ENCODE data around the gene DLEC1. TPM values are rescaled to one million over a fixed set of nuclear protein-coding genes. Genes with fewer than 3 reads are reported as not detected.

DLEC1 gene
- total and polyA plus RNA-seq, 5 donors: 0.23 to 1.0 (median 0.48) TPM

- Histone ChIP-seq H3K27ac (ENCODE audit: low read length) (no peak overlapping the region), H3K4me3 (ENCODE audit: low read length) (no peak overlapping the region), H3K9me3 (ENCODE audit: control insufficient read depth, low read length) (no peaks in the 10 kb centered on the region), H3K27me3 (ENCODE audit: control insufficient read depth, insufficient read depth) (no peaks in the 10 kb centered on the region), H3K4me1 (ENCODE audit: control insufficient read depth, insufficient read depth, low read length) (no peaks in the 10 kb centered on the region)
- DNase-seq (no peak), ATAC-seq (no peak)
- 79% methylated on average over 13 of the region's 13 CpGs for WGBS
- intact Hi-C loops (cut with DNase I): loop anchor here in 3 of 4 donors (5.0 to 10.0 kb wide), 3 partner anchors 360 to 370 kb away; no protein-coding TSS in a partner anchor
Observed at GRCh38 chr3:38114875-38115644, 76.1 kb downstream of the DLEC1 start.

- H3K4me3 ChIP-seq (ENCODE audit: low read length): no peak overlapping the region
- H3K4me1 ChIP-seq (ENCODE audit: control insufficient read depth, insufficient read depth, low read length): no peaks in the 10 kb centered on the region
- no peaks in the 10 kb centered on the region for H3K9me3 ChIP-seq (ENCODE audit: control insufficient read depth, low read length)
- DNase-seq (no peak), ATAC-seq (no peak)
- WGBS: 72% methylated on average over 9 of the region's 9 CpGs
- no peaks in the 10 kb centered on the region for H3K27me3 ChIP-seq (ENCODE audit: control insufficient read depth, insufficient read depth)
- no peak overlapping the region for H3K27ac ChIP-seq (ENCODE audit: low read length)
- intact Hi-C loops (cut with DNase I): loop anchor here in 3 of 4 donors (5.0 to 10.0 kb wide), 3 partner anchors 359 to 369 kb away; no protein-coding TSS in a partner anchor
Observed at GRCh38 chr3:38115645-38116427, 76.8 kb downstream of the DLEC1 start.

- Histone ChIP-seq H3K4me3 (ENCODE audit: low read length) (no peak overlapping the region), H3K27ac (ENCODE audit: low read length) (no peak overlapping the region), H3K9me3 (ENCODE audit: control insufficient read depth, low read length) (no peaks in the 10 kb centered on the region), H3K4me1 (ENCODE audit: control insufficient read depth, insufficient read depth, low read length) (no peaks in the 10 kb centered on the region), H3K27me3 (ENCODE audit: control insufficient read depth, insufficient read depth) (no peaks in the 10 kb centered on the region)
- intact Hi-C loops (cut with DNase I): loop anchor here in 3 of 4 donors (5.0 to 10.0 kb wide), 3 partner anchors 358 to 368 kb away; no protein-coding TSS in a partner anchor
- ATAC-seq: peak in 1 of 2 donors; percentile 2
- WGBS: 84% methylated on average over 12 of the region's 12 CpGs
- no peak for DNase-seq
Observed at GRCh38 chr3:38116471-38117162, 77.6 kb downstream of the DLEC1 start.

DNA sequence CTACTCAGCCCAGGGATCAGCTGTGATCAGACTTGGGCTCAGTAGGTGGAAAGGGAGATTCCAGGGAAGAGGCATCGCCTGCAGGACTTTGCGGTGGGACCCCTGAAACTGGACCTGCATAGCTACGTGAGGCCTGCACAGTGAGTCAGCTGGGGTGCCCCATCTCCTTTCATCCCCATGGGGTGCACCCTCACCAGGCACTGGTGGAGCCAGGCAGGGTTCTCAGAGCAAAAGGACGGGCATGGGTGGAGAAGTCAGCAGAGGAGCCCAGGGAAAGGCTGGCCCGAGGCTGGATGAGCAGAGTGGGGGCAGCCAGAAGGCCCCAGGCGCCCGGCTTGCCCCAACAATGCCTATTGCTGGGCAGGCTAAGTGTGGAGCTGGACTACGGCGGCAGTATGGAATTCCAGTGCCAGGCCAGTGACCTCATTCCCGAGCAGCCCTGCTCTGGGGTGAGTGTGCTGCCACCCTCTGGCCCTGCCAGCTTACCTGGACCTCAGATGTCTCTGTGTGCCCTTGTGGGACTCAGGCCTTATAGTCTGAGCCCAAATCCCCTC lies 78.2 kb downstream of the DLEC1 start:
- Histone ChIP-seq H3K27ac (ENCODE audit: low read length) (no peak overlapping the region), H3K4me1 (ENCODE audit: control insufficient read depth, insufficient read depth, low read length) (no peaks in the 10 kb centered on the region), H3K9me3 (ENCODE audit: control insufficient read depth, low read length) (no peaks in the 10 kb centered on the region), H3K4me3 (ENCODE audit: low read length) (no peak overlapping the region), H3K27me3 (ENCODE audit: control insufficient read depth, insufficient read depth) (no peaks in the 10 kb centered on the region)
- DNase-seq (peak in 1 of 3 donors; percentile 54), ATAC-seq (peak; percentile 21 to 41)
- intact Hi-C loops (cut with DNase I): loop anchor here in 3 of 4 donors (5.0 to 10.0 kb wide), 3 partner anchors 358 to 368 kb away; no protein-coding TSS in a partner anchor
- WGBS: 78% methylated on average over 10 of the region's 10 CpGs

- Histone ChIP-seq H3K27me3 (ENCODE audit: control insufficient read depth, insufficient read depth) (no peaks in the 10 kb centered on the region), H3K4me3 (ENCODE audit: low read length) (no peak overlapping the region), H3K27ac (ENCODE audit: low read length) (no peak overlapping the region), H3K4me1 (ENCODE audit: control insufficient read depth, insufficient read depth, low read length) (no peaks in the 10 kb centered on the region), H3K9me3 (ENCODE audit: control insufficient read depth, low read length) (no peaks in the 10 kb centered on the region)
- DNase-seq (peak; percentile 58 to 81 (median 79)), ATAC-seq (peak; percentile 64 to 71)
- 58% methylated on average over 11 of the region's 11 CpGs for WGBS
- intact Hi-C loops (cut with DNase I): loop anchor here in 3 of 4 donors (5.0 to 10.0 kb wide), 3 partner anchors 357 to 367 kb away; no protein-coding TSS in a partner anchor
Observed at GRCh38 chr3:38117748-38118420, 78.9 kb downstream of the DLEC1 start.

GRCh38 chr3:38118421-38119247 lies 79.6 kb downstream of the DLEC1 start:
- Histone ChIP-seq H3K27ac (ENCODE audit: low read length) (no peak overlapping the region), H3K27me3 (ENCODE audit: control insufficient read depth, insufficient read depth) (no peaks in the 10 kb centered on the region), H3K9me3 (ENCODE audit: control insufficient read depth, low read length) (no peaks in the 10 kb centered on the region), H3K4me3 (ENCODE audit: low read length) (no peak overlapping the region), H3K4me1 (ENCODE audit: control insufficient read depth, insufficient read depth, low read length) (no peaks in the 10 kb centered on the region)
- WGBS: 87% methylated on average over 13 of the region's 13 CpGs
- no peak for DNase-seq
- intact Hi-C loops (cut with DNase I): loop anchor here in 3 of 4 donors (5.0 to 10.0 kb wide), 3 partner anchors 356 to 366 kb away; no protein-coding TSS in a partner anchor
- no peak for ATAC-seq

DNA sequence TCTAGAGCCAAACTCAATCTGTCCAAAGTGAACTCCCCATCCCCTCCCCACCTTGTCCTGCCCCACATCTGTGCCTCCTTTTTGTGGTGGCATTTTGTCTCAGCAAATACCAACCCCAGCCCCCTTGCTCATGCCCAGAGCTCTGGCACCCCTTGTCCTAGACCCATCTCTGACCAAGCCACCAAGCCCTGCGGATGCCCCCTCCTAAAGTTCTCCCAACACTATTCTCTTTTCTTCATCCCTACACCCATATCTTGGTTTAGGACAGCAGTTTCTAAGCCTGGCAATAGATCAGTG lies 80.2 kb downstream of the DLEC1 start:
- H3K9me3 ChIP-seq (ENCODE audit: control insufficient read depth, low read length): no peaks in the 10 kb centered on the region
- WGBS: 98% methylated on average over 1 of the region's 1 CpG
- H3K4me3 ChIP-seq (ENCODE audit: low read length): no peak overlapping the region
- no peak overlapping the region for H3K27ac ChIP-seq (ENCODE audit: low read length)
- no peaks in the 10 kb centered on the region for H3K27me3 ChIP-seq (ENCODE audit: control insufficient read depth, insufficient read depth)
- intact Hi-C loops (cut with DNase I): loop anchor here in 3 of 4 donors (5.0 to 10.0 kb wide), 3 partner anchors 356 to 366 kb away; no protein-coding TSS in a partner anchor
- no peak for DNase-seq
- no peak for ATAC-seq
- no peaks in the 10 kb centered on the region for H3K4me1 ChIP-seq (ENCODE audit: control insufficient read depth, insufficient read depth, low read length)

DNA sequence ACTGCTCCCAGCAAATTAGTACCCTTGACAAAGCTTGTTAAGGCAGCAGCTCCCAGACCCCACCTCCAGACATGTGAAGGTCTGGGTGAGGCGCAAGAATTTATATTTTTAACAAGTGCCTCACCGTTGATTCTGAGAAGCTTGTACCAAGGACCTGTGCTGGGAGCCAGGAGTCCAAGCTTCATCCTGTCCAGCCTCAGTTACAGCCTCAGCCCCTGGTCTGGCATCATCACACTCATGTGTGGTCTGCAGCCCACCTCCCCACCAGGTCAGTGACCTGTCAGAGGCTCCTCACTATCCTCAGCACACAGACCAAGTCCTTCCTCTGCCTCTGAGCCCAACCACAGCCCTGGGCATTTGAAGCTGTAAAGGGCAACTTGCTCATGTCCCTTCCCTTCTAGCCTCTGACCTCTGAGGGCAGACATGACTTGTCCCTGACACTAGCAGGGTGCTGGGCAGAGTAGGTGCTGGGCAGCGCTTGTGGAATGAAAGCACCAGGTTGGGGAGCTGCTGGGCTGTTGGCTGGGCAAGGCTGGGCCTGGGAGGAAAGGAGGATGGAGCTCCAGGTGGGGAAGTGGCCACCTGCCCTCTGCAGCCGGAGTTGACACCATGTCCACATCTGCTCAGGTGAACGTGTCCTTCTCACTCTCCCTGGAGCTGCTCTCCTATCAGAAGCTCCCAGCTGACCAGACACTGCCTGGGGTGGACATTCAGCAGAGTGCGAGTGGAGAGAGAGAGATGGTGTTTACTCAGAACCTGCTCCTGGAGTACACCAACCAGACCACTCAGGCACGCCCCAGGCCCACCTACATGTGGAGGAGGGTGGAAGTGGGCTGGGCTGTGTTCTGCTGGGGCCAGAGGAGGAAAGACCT lies 81.0 kb downstream of the DLEC1 start:
- DNase-seq: no peak
- no peaks in the 10 kb centered on the region for H3K27me3 ChIP-seq (ENCODE audit: control insufficient read depth, insufficient read depth)
- WGBS: 91% methylated on average over 7 of the region's 7 CpGs

More for the DNA sequence above, 81.0 kb downstream of the DLEC1 start:
- no peaks in the 10 kb centered on the region for H3K4me1 ChIP-seq (ENCODE audit: control insufficient read depth, insufficient read depth, low read length)
- no peak overlapping the region for H3K27ac ChIP-seq (ENCODE audit: low read length)
- H3K4me3 ChIP-seq (ENCODE audit: low read length): no peak overlapping the region
- no peaks in the 10 kb centered on the region for H3K9me3 ChIP-seq (ENCODE audit: control insufficient read depth, low read length)
- no peak for ATAC-seq
- intact Hi-C loops (cut with DNase I): loop anchor here in 3 of 4 donors (5.0 to 10.0 kb wide), 3 partner anchors 355 to 365 kb away; no protein-coding TSS in a partner anchor
